Gastrocnemius medialis (tissue), 4 donors: ENCODE data around the gene HIVEP1.

Experiments used
- CTCF ChIP-seq, 5 experiments: fragments of 450-650 bp in 3 of 5; fragments of 200-600 bp in 2 of 5; sonication (generic) in 2 of 5; IDR thresholded peaks in 4 of 5; conservative IDR thresholded peaks in 1 of 5; 1 replicate in 4 of 5; 2 replicates in 1 of 5; pipeline ENCODE4 v1.5.1; 2016 to 2019; ENCODE audit warnings: antibody characterized with exemption in 5 of 5, mild to moderate bottlenecking in 3 of 5, moderate library complexity in 3 of 5
- POLR2A ChIP-seq, 2 donors: fragments of 450-650 bp; IDR thresholded peaks; one replicate each; pipeline ENCODE4 v1.6.1; 2017; ENCODE audit warnings: antibody characterized with exemption in 2 of 2, mild to moderate bottlenecking in 2 of 2, moderate library complexity in 2 of 2

DNA sequence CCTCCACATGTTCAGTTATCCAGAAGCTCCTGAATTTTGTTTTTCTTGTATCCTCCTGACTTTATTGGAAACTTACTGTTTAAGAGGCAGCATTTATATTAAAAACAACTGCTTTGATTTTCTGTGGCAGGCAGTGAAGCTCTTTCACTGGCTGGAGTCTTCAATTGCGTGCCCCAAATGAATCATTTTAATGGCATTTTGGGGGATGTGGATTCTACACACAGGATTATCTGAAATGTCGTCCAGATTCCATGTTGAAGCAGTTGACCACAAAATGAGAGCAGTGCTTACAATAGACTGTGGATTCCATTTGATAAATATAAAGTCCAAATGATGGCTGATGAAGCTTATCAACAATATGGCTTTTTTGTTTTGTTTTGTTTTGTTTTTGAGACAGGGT, 41.0 kb upstream of the HIVEP1 start:
- no peak for TF ChIP-seq CTCF (IDR thresholded peaks at IDR 0.05 in 4 of 5, conservative IDR thresholded peaks at IDR 0.05 in 1 of 5)
- TF ChIP-seq POLR2A (IDR thresholded peaks at IDR 0.05), result no peak
